Tibial artery (tissue), 4 donors: ENCODE data around the gene PCP4L1.
"Not testable (repeated sequence)": the region's sequence is repeated elsewhere in the genome, so short reads cannot be mapped to it uniquely, and the experiment has no call there.

Experiments used
- DNase-seq, 2 donors: peaks; one replicate each; pipeline ENCODE4 v3.0.0-alpha.2; 2019
- H3K27ac ChIP-seq, 2 donors: fragments of 200-600 bp; sonication (generic) in 1 of 2; 1 replicate in 1 of 2; 2 replicates in 1 of 2; pipeline ENCODE4 v1.5.1; 2018 to 2019; ENCODE audit warnings: mild to moderate bottlenecking in 1 of 2
- H3K27me3 ChIP-seq, 2 donors: fragments of 200-600 bp; sonication (generic) in 1 of 2; one replicate each; pipeline versions ENCODE4 v1.5.1 to v1.6.0; 2016 to 2019
- H3K36me3 ChIP-seq, 3 donors: fragments of 200-600 bp; sonication (generic) in 2 of 3; one replicate each; pipeline ENCODE4 v1.5.1; 2016 to 2019; ENCODE audit warnings: mild to moderate bottlenecking in 2 of 3
- H3K4me1 ChIP-seq, 4 donors: fragments of 200-600 bp; sonication (generic) in 2 of 4; 1 replicate in 3 of 4; 2 replicates in 1 of 4; pipeline ENCODE4 v1.5.1; 2016 to 2019
- H3K4me3 ChIP-seq, 2 donors: fragments of 200-600 bp; sonication (generic) in 1 of 2; 1 replicate in 1 of 2; 2 replicates in 1 of 2; pipeline ENCODE4 v1.5.1; 2018 to 2019; ENCODE audit warnings: mild to moderate bottlenecking in 2 of 2
- H3K9me3 ChIP-seq, 3 donors: fragments of 200-600 bp; sonication (generic) in 1 of 3; one replicate each; pipeline ENCODE4 v1.5.1; 2016 to 2019
- CTCF ChIP-seq, 2 experiments: fragments of 200-600 bp in 1 of 2; fragments of 450-650 bp in 1 of 2; IDR thresholded peaks; one replicate each; pipeline ENCODE4 v1.5.1; 2017 to 2019; ENCODE audit warnings: antibody characterized with exemption in 2 of 2, mild to moderate bottlenecking in 1 of 2, moderate library complexity in 1 of 2
- intact Hi-C: fragments of 100-400 bp; cut with DNase I; formaldehyde crosslinking; loops from one replicate; pipeline ENCODE4 v1.15.0; 2023; ENCODE audit warnings: low total_unique reads

Gene PCP4L1

GRCh38 chr1:161244888-161245287 is 13.7 kb upstream of the PCP4L1 start:
- TF ChIP-seq CTCF (IDR thresholded peaks at IDR 0.05) = no peak
- Histone ChIP-seq H3K27me3 (peaks cover 0 to 1% of the 10 kb centered on the region in 2 donors), H3K4me1 (no peaks in the 10 kb centered on the region), H3K4me3 (no peak overlapping the region), H3K36me3 (no peaks in the 10 kb centered on the region), H3K27ac (no peak overlapping the region), H3K9me3 (no peaks in the 10 kb centered on the region)
- no peak for DNase-seq
- intact Hi-C loops = no loop called here

GRCh38 chr1:161250100-161250499 is 8.4 kb upstream of the PCP4L1 start:
- H3K27ac ChIP-seq, H3K4me3 ChIP-seq, intact Hi-C loops: not testable (repeated sequence)

GRCh38 chr1:161250829-161251228 is 7.7 kb upstream of the PCP4L1 start:
- Histone ChIP-seq H3K27me3 (peaks cover 0 to 2% of the 10 kb centered on the region in 2 donors), H3K36me3 (no peaks in the 10 kb centered on the region), H3K9me3 (peaks cover 0 to 6% (median 0%) of the 10 kb centered on the region in 3 donors), H3K27ac (no peak overlapping the region), H3K4me3 (no peak overlapping the region), H3K4me1 (no peaks in the 10 kb centered on the region)
- intact Hi-C loops = no loop called here
- no peak for DNase-seq
- no peak for TF ChIP-seq CTCF (IDR thresholded peaks at IDR 0.05)

More at GRCh38 chr1:161250100-161250499, 8.4 kb upstream of the PCP4L1 start:
- not testable (repeated sequence) for DNase-seq, H3K9me3 ChIP-seq, H3K27me3 ChIP-seq, H3K36me3 ChIP-seq, H3K4me1 ChIP-seq

GRCh38 chr1:161251579-161251978 is 7.0 kb upstream of the PCP4L1 start:
- Histone ChIP-seq H3K36me3 (no peaks in the 10 kb centered on the region), H3K4me1 (no peaks in the 10 kb centered on the region), H3K9me3 (peaks cover 0 to 6% (median 2%) of the 10 kb centered on the region in 3 donors), H3K27me3 (peaks cover 0 to 3% of the 10 kb centered on the region in 2 donors), H3K4me3 (no peak overlapping the region), H3K27ac (no peak overlapping the region)
- intact Hi-C loops = no loop called here
- DNase-seq = no peak
- TF ChIP-seq CTCF (IDR thresholded peaks at IDR 0.05) = no peak

- peaks cover 0 to 39% of the 10 kb centered on the region in 2 donors for H3K27me3 ChIP-seq
- peaks cover 0 to 10% (median 6%) of the 10 kb centered on the region in 4 donors for H3K4me1 ChIP-seq
- DNase-seq, intact Hi-C loops, H3K4me3 ChIP-seq, H3K27ac ChIP-seq, H3K36me3 ChIP-seq: not testable (repeated sequence)
- H3K9me3 ChIP-seq = peaks cover 0 to 14% (median 12%) of the 10 kb centered on the region in 3 donors
Observed at GRCh38 chr1:161255302-161255701, 3.2 kb upstream of the PCP4L1 start.

- DNase-seq, H3K27ac ChIP-seq, H3K4me3 ChIP-seq, intact Hi-C loops, H3K36me3 ChIP-seq: not testable (repeated sequence)
- H3K9me3 ChIP-seq = peaks cover 0 to 12% (median 10%) of the 10 kb centered on the region in 3 donors
- H3K27me3 ChIP-seq = peaks cover 0 to 47% of the 10 kb centered on the region in 2 donors
- H3K4me1 ChIP-seq = peaks cover 0 to 10% (median 6%) of the 10 kb centered on the region in 4 donors
Observed at GRCh38 chr1:161255955-161256520, 2.5 kb upstream of the PCP4L1 start.

GRCh38 chr1:161257109-161257508 is 1.4 kb upstream of the PCP4L1 start:
- H3K4me1 ChIP-seq = peaks cover 0 to 10% (median 6%) of the 10 kb centered on the region in 4 donors
- intact Hi-C loops, H3K27ac ChIP-seq, H3K36me3 ChIP-seq, H3K4me3 ChIP-seq, DNase-seq: not testable (repeated sequence)
- peaks cover 0 to 54% of the 10 kb centered on the region in 2 donors for H3K27me3 ChIP-seq
- H3K9me3 ChIP-seq = peaks cover 0 to 12% (median 10%) of the 10 kb centered on the region in 3 donors

GRCh38 chr1:161259345-161259702 is 779 bp downstream of the PCP4L1 start:
- peaks cover 0 to 57% of the 10 kb centered on the region in 2 donors for H3K27me3 ChIP-seq
- no peak overlapping the region for H3K27ac ChIP-seq
- peaks cover 0 to 12% (median 10%) of the 10 kb centered on the region in 3 donors for H3K9me3 ChIP-seq
- intact Hi-C loops = no loop called here
- DNase-seq = no peak
- peaks cover 0 to 10% (median 6%) of the 10 kb centered on the region in 4 donors for H3K4me1 ChIP-seq
- H3K36me3 ChIP-seq = no peaks in the 10 kb centered on the region
- no peak for TF ChIP-seq CTCF (IDR thresholded peaks at IDR 0.05)
- no peak overlapping the region for H3K4me3 ChIP-seq
